GDM1 (cell line): ENCODE data around the gene SPDYE1.
"Not testable (repeated sequence)": the region's sequence is repeated elsewhere in the genome, so short reads cannot be mapped to it uniquely, and the experiment has no call there.

ENCODE experiments used
- DNase-seq: peaks from one replicate; lab custom pipeline; 2025; lab: John Stamatoyannopoulos, UW

SPDYE1 gene, protein sequence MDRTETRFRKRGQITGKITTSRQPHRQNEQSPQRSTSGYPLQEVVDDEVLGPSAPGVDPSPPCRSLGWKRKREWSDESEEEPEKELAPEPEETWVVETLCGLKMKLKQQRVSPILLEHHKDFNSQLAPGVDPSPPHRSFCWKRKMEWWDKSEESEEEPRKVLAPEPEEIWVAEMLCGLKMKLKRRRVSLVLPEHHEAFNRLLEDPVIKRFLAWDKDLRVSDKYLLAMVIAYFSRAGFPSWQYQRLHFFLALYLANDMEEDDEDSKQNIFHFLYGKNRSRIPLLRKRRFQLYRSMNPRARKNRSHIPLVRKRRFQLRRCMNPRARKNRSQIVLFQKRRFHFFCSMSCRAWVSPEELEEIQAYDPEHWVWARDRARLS

DNA sequence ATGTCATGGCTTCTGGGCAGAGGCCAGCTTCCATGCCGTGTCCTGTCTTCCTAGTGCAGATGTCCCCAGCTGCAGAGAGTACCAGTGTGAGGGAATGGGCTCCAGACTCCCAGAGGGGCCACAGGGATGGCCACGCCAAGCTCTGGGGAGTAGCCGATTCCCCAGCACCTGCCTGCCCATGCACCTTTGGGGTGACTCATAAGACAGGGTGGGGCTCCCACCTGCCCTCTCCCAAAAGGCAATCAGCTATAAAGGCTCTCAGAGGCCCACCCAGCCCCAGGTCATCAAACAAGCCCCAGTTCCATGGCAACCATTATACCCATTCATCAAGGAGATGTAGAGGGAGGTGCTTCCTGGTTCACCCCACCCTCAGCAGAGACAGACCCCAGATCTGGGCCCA lies at the start of gene SPDYE1:
SPDYE1 (plus strand) TSS at position 366 of the 400 bp plus-strand sequence. CDS start 2,053 bp downstream, outside the sequence.
- DNase-seq: not testable (repeated sequence)

DNA sequence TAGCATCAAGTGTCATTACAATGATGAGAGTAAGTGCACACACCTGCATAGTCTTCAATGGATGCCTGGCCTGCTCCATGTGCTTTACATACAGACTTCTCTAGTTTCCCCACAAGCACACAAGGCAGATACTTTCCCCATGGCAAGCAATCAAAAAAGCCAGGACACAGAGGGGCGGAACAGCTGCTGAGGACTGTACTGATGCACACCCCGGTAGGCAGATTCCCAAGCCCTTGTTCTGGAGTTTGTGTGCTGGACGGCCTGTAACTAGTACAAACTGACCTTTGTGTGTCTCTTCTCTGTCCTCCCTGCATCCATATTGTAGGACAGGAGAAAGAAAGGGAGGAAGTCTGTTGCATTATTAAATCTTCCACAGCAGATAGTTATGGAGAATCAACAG lies 45.7 kb upstream of the SPDYE1 start:
- no peak for DNase-seq

DNA sequence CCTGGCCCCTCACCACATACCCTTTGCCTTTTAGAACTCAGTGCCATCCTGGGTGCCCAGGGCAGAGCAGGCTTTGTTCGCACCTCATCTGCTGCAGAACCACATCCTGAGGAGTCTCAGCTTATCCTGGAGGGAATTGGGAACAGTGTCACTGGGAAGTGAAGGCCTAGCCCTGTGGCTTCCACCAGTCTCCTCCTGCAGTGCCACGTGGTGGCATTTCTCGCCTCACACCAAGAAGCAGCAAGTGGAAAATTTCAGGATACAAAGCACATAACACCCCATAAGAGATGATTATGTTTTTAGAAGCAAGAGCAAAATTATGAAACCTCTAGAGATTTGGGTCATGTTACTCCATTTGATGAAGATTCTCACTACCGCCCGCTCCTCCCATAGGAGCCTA lies 44.6 kb upstream of the SPDYE1 start:
- no peak for DNase-seq

DNA sequence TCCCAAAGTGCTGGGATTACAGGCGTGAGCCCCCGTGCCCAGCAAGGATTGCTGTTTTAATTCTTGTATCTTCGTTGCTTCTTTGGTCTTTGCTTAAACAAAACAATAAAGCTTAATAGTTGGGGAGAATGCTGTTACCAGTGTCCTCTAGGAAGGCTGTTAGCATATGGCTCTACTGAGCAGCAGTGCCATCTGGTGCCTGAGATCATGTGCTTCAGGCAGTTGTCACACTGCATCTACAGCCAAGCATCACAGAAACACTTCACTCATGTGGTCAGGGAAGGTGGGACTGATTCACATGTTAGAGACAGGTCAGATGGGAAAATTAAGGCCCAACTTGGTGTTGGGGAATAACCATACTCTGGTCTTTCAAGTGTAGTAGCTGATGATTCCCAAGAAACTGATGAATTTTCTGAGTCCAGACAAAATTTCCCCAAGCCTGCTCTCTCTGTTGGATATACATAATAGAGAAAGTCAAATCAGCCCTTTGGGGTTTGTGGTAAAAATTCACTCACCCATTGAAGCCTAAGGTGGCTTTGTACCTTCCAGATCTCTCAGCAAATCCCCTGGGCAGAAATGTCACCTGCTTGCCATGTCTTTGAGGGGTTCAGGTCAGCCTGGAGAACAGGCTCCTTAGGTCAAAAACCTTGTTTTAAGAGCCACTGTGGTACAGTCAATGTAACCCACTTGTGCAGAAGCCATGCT lies 43.0 kb upstream of the SPDYE1 start:
- DNase-seq: peak; percentile 5

DNA sequence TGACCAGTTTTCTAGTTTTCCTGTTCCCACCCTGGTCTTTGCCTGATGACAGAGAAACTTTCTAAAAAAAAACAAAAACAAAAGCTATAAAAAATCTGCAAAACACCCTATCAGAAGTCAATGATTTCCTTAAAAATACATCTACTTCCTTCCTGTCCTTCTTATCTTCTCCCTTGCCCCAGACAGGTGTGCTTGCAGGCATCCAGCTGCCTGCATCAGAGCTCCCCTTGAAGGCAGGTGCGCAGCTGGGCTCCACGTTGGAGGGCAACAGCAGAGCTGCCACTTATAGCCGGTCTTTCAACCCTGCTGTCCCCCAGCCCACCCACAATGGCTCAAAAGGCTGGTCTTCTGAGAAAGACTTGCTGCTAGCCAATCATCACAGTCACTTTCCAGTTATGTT lies 41.7 kb upstream of the SPDYE1 start:
- DNase-seq: no peak

DNA sequence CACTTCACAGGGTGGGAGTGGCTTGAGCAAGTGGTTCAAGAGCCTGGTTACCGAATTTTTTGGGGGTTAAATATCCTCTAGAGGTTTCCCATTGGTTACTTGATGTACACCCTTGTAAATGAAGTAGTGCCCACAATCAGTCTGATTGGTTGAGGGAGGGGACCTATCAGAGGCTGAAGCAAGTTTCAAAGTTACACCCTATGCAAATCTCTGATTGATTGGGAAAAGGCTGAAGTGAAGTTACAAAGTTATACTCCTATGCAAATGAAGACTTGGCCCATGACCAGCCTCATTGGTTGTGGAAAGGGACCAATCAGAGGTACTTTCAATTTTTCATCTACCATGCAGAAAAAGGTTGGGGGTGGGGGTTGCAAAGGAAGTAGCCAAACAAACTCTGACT lies 36.8 kb upstream of the SPDYE1 start:
- DNase-seq: no peak

DNA sequence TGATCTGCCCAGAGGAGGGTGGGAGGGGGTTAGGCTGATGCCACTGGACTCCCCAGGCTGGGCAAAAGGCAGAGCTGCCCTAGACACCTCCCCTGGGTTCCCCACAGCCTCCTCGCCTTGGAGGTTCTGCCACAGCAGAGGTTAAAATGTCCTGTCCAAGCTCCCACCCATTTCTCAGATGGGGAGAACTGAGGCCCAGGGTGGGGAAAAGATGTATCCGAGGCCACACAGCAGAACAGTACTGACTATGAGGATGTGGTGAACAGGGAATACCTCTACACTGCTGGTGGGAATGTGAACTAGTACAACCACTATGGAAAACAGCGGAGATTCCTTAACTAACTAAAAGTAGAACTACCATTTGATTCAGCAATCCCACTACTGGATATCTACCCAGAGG lies 31.3 kb upstream of the SPDYE1 start:
- not testable (repeated sequence) for DNase-seq

DNA sequence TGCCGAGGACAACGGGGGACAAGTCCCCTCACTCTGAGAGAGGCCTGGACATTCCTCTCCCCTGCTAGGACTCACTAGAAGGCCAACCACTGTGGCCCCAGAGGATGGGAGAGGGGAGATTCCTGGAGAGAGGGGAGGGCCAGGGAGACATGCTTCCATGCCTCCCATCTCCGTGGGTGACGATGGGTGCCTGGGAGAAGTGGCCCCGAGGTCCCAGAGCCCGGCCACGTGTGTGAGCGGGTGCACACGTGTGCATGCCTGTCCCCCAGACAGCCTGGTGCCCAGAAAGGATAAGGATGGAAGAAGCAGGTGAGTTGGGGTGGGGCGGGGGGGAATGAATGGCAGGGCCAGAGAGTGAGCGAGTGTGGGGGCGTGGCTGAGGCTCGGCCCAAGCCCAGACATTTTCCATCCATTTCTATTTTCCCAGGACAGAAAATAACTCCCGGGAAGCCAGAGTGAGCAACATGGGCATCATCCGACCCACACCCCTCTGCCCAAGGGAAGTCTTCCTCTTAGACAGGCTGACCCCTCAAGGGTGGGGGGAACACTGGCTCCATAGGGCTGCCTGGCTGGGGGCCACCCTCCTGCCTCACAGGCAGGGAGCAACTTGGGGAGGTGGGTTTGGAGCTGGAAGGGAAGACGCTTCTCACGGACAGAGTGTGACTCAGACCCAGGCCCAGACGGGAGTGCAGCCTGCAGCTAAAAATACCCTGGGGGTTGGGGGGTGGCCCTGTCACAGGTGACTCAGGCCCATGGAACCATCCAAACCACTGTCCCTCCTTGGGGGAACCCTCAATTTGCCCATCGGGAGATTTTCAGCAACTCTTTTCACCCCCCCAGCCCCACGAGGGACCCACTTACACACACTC lies 29.3 kb upstream of the SPDYE1 start:
- DNase-seq: not testable (repeated sequence)

DNA sequence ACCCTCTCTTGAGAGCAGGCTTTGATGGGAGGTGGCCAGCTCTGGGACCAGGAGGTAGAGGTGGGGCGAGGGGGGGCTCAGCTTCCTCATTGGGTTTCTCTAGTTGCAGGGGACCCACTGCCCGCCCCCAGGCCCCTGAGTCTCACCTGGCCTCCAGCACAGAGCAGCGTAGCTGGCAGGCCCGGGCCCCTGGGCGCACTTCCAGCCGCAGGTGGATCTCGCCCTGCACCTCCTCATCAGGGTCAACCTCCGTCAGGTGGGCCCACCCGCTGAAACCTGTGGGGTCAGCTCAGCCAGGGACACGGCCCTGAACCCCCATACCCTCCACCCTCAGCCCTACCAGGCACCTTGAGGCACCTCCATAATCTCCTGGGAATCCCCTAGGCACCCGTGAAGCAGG lies 28.1 kb upstream of the SPDYE1 start:
- not testable (repeated sequence) for DNase-seq

DNA sequence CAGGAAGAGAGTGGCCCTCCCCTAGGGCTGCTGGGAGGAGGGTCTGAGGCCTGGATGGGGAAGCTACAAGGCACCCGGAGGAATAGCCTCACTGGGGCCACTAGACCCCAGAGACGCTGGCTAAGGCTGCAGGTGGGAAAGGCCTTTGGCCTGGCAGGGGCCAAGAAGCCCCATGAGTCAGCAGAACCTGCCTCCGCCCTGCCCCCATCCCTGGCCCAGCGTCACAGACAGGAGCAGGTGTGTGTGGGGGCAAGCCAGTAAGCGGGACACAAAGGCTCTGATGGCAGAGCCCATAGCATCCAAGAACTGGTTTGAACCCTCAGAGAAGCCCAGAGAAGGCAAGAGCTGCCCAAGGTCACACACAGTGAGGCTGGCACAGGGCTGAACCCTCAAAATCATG lies 27.0 kb upstream of the SPDYE1 start:
- DNase-seq: not testable (repeated sequence)

DNA sequence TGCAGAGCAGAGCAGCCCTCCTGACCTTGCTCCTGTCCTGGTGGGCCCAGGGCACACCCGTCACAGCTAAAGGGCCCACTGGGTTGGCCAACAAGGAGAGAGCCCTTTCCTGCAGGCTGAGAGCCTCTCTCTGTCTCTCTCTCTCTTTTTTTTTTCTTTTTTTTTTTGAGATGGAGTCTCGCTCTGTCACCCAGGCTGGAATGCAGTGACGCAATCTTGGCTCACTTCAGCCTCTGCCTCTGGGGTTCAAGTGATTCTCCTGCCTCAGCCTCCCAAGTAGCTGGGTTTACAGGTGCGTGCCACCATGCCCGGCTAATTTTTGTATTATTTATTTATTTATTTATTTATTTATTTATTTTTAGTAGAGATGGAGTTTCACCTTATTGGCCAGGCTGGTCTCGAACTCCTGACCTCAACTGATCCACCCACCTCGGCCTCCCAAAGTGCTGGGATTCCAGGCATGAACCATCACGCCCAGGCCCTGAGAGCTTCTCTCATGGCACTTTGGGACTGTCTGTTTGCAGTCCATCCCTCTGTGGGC lies 23.6 kb upstream of the SPDYE1 start:
- DNase-seq: not testable (repeated sequence)

DNA sequence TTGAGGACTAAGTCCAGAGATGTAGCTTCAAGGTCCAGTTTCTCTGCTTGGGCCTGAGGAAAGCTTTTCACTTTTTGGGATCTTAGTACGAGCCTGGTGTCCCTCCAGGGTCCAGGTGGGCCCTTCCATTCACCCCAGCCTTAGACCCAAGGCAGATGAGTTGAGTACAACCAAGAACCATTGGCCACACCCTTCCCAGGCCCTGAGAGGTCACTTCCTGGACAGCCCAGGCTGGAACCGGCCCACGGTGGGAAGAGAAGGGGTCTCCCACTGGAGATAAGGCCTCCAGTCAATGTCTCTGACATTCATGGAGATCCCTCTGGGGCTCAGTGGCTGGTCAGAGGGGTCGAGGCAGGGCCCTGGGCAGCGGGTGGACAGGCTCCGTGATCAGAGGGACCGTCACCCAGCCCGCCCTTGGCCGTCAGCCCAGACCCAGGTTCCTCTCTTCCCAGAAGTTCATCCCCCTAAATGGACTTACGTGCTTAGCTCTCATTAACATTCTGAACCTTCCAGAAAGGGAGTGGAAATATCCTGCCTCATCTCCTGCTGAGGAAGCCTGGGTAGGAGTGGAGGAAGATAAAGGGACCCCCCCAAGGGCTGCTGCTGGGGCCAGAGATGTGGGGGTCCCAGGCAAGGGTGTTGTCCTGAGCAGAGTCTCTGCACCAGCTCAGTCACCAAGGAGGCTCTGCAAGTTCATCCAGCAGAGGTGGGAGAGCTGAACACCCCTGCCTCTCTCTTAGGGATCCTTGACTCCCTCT lies 22.8 kb upstream of the SPDYE1 start:
- not testable (repeated sequence) for DNase-seq

DNA sequence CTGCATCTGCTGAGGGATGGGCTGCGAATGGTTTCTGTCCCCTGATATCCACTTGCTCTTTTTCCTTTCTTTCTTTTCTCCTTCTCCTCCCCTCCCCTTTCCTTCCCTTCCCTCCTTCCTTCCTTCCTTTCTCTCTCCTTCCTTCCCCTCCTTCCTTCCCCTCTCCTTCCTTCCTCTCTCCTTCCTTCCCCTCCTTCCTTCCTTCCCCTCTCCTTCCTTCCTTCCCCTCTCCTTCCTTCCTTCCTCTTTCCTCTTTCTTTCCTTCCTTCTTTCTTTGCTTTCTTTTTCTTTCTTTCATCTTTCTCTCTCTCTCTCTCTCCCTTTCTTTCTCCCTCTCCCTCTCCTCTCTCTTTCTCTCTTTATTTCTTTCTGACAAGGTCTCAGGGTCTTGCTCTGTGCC lies 20.2 kb upstream of the SPDYE1 start:
- DNase-seq: no peak

DNA sequence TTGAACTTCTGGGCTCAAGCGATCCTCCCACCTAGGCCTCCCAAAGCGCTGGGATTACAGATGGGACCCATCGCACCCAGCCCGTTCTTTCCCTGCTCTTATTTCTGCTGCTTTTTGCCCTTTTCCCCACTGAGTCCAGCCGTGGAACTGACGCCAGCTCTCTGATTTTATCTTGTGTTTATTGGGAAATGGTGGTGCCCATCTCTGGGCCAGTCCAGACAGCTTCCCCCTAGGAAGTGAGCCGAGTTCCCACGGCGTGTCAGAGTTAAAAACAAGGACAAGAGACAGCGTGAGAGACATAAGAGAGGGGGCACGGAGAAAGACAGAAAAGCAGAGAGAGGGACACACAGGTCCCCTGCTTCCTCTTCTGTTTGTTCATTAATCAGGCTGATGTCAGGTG lies 19.6 kb upstream of the SPDYE1 start:
- not testable (repeated sequence) for DNase-seq

DNA sequence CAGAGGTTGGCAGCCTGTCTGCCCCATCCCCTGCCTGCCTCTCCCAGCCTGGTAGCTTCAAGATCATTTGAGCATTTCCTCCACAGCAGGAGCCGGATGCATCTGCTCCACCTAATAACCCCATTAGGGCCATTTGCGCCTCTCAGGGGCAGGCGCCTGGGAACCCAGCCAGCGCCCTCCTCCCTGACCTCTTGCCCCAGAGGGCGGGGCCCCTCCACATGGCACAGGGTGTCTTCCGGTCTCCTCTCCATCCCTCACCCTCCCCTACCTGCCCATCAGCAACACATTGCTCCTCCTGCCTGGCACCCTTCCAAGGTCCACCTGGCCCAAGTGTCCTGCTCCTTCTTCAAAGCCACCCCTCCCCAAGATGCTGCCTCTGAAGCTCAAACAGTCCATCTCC lies 14.8 kb upstream of the SPDYE1 start:
- DNase-seq: not testable (repeated sequence)

DNA sequence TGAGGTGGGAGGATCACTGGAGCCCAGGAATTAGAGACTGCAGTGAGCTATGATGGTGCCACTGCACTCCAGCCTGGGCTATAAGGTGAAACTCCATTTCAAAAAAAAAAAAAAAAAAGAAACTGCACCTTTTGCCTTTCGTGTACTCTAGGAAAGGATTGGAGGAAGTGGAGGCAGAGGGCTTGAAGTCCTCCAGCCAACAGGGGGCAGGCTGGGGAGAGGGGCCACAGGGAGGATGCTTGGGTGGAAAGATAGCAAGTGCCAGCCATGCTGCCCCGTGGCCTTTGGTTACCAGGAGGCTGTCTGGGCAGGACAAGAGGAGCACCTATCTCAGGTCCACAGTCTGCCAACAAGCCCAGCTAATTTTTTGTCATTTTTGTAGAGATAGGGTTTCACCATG lies 14.0 kb upstream of the SPDYE1 start:
- not testable (repeated sequence) for DNase-seq

DNA sequence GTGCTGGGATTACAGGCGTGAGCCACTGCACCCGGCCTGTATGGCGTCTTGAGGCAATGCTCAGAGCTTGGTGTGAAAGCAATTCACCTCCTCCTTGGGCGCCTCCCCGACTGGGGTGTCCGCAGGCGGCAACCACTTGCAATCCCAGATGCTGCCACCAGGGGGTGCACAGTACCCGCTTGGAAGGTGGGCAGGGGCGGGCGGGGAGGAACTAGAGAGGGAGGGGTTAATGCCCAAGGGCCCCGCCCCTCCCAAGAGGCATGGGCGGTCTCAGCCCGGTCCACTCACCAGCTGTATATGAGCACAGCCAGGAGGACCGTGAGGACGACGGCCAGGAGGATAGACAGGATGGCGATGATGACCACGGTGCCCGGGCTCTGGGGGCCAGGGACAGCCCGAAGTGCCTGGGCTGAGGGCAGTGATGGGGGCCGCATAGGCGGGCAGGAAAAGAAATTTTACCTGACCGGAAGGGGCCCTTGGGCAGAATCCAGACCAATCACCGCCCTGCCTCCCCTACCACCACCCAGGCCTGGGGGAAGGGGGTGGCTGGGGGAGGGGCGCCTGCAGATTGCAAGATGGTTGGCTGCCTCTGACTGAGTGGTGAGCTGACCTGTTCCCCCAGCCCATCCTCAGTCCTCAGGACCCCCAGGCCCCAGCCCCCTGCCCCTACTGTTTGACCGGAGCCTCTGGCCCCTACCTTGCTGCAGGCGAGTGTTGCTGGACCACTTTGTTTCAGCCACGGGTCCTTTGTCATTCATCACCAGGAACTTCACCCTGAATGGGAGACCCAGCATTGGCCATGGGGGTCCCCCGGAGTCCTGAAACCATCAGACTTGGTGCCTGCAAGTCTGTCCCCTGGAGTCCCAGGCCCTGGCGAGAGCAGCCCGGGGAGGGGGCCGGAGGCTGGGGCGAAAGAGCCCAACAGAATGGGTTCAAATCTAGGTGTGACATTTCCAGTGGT lies 11.5 kb upstream of the SPDYE1 start:
- DNase-seq: not testable (repeated sequence)

DNA sequence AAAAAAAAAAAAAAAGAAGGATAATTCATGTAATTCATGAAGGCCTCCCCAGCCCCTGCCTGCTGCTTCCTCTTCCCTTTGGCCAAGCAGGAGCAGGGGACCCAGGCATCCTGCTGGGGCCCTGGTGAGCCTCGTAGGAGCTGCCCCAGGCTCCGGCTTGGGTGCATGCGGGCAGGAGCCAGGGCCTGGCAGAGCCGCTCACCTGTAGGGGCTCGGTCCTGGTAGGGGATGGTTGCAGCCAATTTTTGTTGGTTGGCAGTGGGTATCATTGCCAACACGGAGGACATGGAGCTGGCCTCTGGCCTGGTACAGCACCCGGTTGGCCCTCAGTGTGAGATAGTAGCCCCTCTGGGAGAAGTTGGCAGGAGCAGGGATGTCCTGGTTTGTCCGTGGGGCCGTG lies 10.2 kb upstream of the SPDYE1 start:
- DNase-seq: not testable (repeated sequence)

DNA sequence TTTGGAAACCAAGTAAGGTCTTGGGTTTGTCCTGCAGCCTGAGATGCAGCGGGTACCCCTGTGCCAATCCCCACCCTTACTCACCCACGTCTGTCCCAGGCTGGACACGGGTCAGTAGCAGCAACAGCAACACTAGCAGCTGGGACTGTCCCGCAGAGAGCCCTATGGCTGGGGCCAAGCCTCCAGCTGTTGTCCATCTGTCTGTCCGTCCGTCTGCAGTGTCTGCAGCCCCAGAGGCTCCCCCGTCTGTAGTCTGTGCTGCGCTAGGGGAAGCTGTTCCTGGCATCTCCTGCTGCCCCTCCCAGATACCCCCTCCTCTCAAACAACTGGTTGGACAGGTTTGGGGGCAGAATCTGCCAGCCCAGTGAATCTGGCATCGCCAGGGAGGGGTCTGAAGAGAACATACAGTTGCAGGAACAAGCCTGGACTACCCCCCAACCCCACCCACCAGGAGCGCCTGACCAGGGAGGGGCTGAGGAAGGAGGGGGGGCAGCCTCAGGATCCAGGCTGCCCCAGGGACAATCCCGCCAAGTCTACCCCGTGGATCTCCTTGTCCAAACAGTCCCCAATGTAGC lies 7.6 kb upstream of the SPDYE1 start:
- not testable (repeated sequence) for DNase-seq

DNA sequence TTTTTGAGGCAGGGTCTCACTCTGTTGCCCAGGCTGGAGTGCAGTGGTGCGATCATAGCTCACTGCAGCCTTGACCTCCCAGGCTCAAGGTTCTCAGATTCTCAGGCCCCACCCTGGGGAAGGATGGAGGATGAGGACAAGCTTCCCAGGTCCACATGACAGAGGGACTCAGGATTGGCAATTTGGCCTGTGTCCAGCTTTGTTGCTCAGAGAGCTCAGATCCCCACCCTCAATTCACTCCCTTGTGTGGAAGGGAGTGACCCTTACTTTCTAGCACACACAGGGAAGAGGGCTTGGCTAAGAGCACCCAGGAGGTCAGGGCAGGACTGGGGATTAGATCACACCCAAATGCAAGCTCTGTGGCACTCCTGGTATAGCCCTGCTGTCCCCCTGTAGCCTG lies 6.9 kb upstream of the SPDYE1 start:
- not testable (repeated sequence) for DNase-seq
